ENCODE measurements around the gene WWOX. TPM values are rescaled to one million over a fixed set of nuclear protein-coding genes. Genes with fewer than 3 reads are reported as not detected.

The WWOX gene
- total and polyA plus RNA-seq, 2 donors = 15.3 to 28.4 TPM

DNA sequence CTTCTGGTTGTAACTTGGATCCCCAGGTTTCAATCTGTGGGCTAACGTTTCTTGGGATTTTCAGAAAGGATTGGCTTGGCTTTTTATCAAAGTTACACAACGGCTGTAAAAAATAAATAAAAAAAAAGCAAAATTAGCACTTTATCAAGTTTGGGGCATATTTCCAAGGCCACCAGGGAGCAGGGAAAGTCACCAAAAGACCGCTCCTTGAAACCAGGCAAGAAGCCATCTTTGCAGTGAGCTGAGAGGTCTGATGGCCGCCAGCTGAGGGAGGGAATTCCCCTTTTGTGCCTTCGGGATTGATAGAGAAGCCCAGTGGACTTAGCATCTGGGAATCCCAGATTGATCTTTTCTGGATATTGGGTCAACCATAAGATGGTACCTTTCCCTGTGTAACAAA is 192.2 kb downstream of the WWOX start:
- DNase-seq (ENCODE audit: extremely low spot score) = no peak
- Histone ChIP-seq H3K4me1 (ENCODE audit: insufficient read depth) (no peaks in the 10 kb centered on the region), H3K4me3 (ENCODE audit: low read depth, low read length) (no peak overlapping the region), H3K27ac (ENCODE audit: low read depth) (no peak overlapping the region), H3K36me3 (ENCODE audit: insufficient read depth) (no peaks in the 10 kb centered on the region)
- WGBS = 59% methylated on average over 5 of the region's 5 CpGs

DNA sequence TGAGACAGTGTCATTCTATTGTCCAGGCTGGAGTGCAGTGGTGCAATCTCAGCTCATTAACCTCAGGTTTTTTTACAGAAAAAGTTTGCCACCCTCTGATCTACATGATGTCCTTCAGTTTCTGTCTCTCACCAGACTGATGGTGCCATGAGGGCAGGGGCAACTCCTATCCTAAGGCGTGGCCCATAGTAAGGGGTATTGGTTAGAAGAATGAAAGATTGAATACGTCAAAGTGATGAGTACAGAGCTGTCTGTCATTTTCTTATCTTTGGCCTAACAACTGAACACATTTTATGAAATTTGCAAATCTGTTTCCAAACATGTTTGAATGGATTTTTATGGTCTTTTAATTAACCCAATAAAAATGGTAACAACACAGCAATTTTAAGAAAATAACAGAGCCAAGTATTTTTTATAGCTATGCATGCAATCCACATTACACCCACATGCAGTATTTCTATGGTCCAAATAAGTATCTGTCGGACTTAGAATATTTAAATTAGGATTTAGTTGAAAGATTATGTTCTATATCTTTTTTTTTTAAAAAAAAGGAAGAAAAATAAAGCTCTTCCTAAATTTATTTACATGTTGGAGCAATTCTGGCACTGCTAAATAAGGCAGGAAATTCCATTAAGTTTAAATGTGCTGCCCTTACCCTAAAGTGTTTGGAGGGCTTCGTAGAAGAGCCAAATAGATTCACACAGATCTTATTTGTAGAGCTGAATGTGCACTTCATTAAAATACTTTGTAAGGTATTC is 192.8 kb downstream of the WWOX start:
- Histone ChIP-seq H3K27ac (ENCODE audit: low read depth) (no peak overlapping the region), H3K4me1 (ENCODE audit: insufficient read depth) (no peaks in the 10 kb centered on the region), H3K4me3 (ENCODE audit: low read depth, low read length) (no peak overlapping the region), H3K36me3 (ENCODE audit: insufficient read depth) (no peaks in the 10 kb centered on the region)
- no peak for DNase-seq (ENCODE audit: extremely low spot score)
- 52% methylated on average over 4 of the region's 4 CpGs for WGBS

DNA sequence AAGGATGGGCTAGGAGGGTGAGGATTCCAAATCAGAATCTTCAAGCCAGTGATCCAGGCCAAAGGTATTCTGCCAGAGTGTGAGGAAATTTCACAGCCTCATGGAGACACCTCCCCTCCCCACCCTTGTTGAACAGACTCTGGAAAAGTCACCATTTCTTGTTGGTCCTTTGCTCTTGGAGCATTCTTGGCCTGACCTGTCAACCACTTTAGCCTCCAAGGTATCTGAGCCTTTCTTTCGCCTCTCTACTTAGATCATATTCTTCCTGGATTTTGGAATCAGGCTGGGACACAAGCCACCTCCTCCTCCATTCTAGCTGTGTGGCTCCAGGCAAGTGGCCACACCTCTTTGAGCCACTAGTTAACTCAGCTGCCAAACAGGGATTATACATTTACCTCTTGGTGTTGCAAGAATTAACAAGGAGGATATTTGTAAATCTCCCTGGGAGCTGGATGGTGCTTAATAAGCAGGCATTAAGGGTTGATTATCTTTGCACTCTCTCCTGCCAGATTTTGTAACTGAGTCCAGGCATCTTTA is 193.5 kb downstream of the WWOX start:
- no peak for DNase-seq (ENCODE audit: extremely low spot score)
- 77% methylated on average over 1 of the region's 1 CpG for WGBS
- Histone ChIP-seq H3K27ac (ENCODE audit: low read depth) (no peak overlapping the region), H3K4me3 (ENCODE audit: low read depth, low read length) (no peak overlapping the region), H3K36me3 (ENCODE audit: insufficient read depth) (no peaks in the 10 kb centered on the region), H3K4me1 (ENCODE audit: insufficient read depth) (no peaks in the 10 kb centered on the region)

DNA sequence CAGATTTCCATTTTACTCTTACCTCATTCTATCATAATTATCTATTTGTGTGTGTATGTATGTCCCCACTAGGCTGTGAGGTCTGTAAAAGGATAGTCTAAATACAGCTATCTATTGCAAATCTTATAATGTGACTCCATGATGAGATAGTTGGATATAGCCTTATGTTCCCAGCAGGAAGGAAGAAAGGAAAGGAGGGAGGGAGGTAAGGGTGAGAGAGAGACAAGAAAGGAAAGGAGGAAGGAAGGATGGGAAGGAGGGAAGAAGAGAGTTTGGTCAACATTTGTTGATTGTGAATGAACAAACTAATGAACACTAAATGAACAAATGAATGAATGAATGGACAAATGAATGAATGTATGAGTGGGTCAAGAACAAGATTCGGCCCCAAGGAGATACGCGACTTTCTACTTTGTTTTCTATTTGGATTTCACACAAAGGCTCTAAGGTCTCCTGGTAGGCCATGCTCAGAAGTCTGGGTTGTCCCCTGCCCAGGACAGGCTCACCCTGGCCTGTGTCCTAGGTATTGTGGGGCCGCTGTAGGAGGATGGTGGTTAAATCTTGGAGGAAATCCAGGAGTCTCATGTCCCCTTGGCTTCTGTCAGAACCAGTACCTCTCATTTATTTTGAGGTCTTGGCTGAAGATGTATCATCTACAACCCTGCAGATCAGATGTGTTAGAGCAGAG is 195.2 kb downstream of the WWOX start:
- H3K36me3 ChIP-seq (ENCODE audit: insufficient read depth) = no peaks in the 10 kb centered on the region

DNA sequence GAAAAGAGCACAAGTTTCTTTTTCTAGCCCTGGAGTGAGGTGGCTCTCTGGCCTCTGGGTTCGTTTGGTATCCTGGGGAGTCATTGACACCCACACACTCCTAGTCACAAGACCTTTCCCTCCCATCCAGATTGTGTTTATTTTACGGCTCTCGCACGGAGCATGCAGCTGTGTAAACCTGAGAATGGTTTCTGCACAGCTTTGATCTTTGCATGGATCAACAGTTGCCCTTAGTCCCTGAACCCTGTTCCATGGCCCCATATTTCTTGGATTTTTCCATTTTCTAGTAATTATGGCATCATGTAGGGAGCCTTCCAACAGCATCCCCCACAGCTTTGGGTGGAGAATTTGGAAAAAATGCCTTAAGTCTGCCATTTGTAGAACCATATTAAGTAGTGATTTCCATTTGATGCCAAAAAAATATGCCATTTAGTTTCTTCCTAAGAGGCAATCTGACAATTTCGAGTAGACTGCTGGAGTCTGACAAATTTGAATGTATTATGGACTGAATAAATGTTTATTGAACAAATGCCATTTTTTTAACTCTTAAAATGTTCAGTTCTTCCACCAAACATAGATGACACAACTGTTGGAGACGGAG is 197.7 kb downstream of the WWOX start:
- no peak overlapping the region for H3K4me3 ChIP-seq (ENCODE audit: low read depth, low read length)
- 55% methylated on average over 6 of the region's 6 CpGs for WGBS
- H3K4me1 ChIP-seq (ENCODE audit: insufficient read depth) = no peaks in the 10 kb centered on the region
- H3K36me3 ChIP-seq (ENCODE audit: insufficient read depth) = no peaks in the 10 kb centered on the region
- H3K27ac ChIP-seq (ENCODE audit: low read depth) = no peak overlapping the region
- no peak for DNase-seq (ENCODE audit: extremely low spot score)

More for the DNA sequence above, 195.2 kb downstream of the WWOX start:
- Histone ChIP-seq H3K4me1 (ENCODE audit: insufficient read depth) (no peaks in the 10 kb centered on the region), H3K4me3 (ENCODE audit: low read depth, low read length) (no peak overlapping the region), H3K27ac (ENCODE audit: low read depth) (no peak overlapping the region)
- DNase-seq (ENCODE audit: extremely low spot score) = no peak
- WGBS = 96% methylated on average over 4 of the region's 4 CpGs

DNA sequence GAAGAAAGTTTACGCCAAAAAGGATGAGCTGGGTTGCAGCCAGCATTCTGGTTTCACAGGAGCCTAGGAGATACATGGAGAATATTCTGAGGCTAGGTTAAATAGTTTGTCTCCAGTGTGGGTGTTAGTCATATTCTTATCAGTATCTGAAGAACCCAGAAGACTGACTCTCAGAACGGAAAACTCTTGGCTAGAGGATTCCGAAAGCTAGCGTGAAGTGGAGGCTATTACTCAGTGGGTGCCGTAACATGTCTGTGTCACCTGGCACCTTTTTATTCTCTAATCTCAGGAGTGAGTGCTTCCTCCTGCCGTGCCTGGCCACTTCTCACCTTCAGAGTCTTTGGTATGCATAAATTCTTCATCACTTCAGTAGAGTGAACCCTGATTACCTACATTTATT is 199.5 kb downstream of the WWOX start:
- H3K36me3 ChIP-seq (ENCODE audit: insufficient read depth) = no peaks in the 10 kb centered on the region
- H3K4me3 ChIP-seq (ENCODE audit: low read depth, low read length) = no peak overlapping the region
- no peak for DNase-seq (ENCODE audit: extremely low spot score)
- H3K27ac ChIP-seq (ENCODE audit: low read depth) = no peak overlapping the region
- H3K4me1 ChIP-seq (ENCODE audit: insufficient read depth) = no peaks in the 10 kb centered on the region
- WGBS = 77% methylated on average over 6 of the region's 6 CpGs

DNA sequence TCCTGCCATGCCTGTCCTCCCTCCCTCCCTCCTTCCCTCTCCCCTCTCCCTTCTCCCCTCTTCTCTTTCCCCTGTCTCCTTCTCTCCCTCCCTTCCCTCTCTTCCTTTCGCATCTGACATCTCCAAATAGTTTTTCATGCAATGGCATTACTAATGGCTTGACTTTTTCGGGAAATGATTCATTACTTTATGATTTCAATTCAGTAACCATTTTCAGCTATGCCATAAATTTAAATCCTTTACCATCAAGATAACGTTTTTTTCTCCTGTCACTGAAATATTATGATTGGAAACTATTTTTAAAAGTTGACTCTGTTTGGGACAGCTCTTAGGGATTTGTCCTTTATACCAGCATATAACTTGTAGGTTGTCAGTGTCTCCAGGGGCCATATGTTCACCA is 201.0 kb downstream of the WWOX start:
- no peak overlapping the region for H3K27ac ChIP-seq (ENCODE audit: low read depth)

DNA sequence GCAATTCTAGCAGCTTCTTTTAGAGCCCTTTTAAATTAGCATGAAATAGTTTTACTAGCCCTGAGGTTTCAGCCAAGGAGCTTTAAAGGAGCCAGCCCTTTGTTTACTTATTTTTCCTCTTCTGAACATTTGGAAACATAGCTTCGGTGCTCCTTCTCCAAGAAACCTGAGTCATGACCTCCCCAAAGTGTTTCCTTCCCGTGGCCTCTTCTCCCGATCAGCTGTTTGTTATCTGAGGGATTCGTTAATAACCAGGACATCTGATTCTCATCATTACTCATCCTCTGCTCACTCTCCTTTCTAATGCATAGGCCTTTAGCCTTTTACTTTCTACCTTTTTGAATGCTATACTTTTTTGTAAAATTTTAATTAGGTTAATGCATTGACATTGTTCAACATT is 204.5 kb downstream of the WWOX start:
- Histone ChIP-seq H3K27ac (ENCODE audit: low read depth) (no peak overlapping the region), H3K4me1 (ENCODE audit: insufficient read depth) (no peaks in the 10 kb centered on the region), H3K36me3 (ENCODE audit: insufficient read depth) (no peaks in the 10 kb centered on the region), H3K4me3 (ENCODE audit: low read depth, low read length) (no peak overlapping the region)
- 36% methylated on average over 4 of the region's 4 CpGs for WGBS
- DNase-seq (ENCODE audit: extremely low spot score) = no peak

More for the DNA sequence above, 201.0 kb downstream of the WWOX start:
- WGBS = 57% methylated on average over 3 of the region's 3 CpGs
- no peaks in the 10 kb centered on the region for H3K4me1 ChIP-seq (ENCODE audit: insufficient read depth)
- no peak for DNase-seq (ENCODE audit: extremely low spot score)
- no peak overlapping the region for H3K4me3 ChIP-seq (ENCODE audit: low read depth, low read length)
- H3K36me3 ChIP-seq (ENCODE audit: insufficient read depth) = no peaks in the 10 kb centered on the region

DNA sequence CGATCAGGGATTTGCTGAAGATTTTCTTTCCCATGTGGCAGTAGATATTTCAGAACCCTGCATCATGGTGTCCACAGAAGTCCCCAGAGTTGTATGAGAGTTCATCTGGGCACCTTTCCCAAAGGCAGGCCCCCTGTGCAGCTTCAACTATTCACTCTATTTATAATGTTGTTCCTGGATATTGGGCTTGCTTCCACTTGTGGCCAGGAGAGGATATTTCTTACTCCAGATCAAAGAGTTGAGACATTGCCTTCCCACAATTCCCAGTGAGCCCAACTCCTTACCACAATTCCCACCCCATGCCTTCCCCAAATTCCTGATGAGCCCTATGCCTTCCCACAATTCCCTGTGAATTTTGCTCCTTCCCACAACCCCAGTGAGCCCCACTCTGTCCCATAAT is 206.9 kb downstream of the WWOX start:
- Histone ChIP-seq H3K4me1 (ENCODE audit: insufficient read depth) (no peaks in the 10 kb centered on the region), H3K36me3 (ENCODE audit: insufficient read depth) (no peaks in the 10 kb centered on the region), H3K4me3 (ENCODE audit: low read depth, low read length) (no peak overlapping the region), H3K27ac (ENCODE audit: low read depth) (no peak overlapping the region)
- no peak for DNase-seq (ENCODE audit: extremely low spot score)
- WGBS = 98% methylated on average over 1 of the region's 1 CpG

DNA sequence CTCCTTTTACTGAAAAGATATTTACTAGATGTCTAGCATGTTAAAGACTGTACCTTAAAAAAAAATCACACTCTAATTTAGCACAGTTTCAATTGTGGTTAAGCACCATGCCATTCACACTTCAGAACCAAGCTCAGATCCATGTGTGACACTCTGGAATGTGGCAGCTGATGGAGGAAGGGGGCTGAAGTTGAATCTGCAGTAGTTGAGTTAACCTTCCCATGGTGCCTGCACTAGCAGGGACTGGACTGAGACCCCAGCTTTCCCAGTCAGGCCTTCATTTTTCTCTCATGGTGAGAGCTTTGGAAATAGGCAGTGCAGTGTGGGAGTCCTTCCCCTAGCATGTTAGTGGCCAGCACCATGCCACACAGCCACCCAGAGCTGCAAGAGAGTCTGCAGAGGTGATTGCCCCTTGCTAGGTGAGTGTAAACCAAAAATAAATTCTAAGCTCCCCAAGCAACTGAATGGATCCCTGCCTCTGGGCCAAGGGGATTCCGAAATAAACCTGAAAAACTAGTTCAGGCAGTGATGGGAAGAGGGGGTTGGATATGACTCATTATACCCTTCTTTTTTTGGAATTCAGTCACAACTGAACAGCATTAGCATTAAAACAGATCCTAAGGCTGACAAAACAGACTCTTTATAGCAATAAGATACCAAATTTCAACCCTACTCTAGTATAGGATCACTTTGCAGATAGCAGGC is 208.5 kb downstream of the WWOX start:
- H3K27ac ChIP-seq (ENCODE audit: low read depth) = no peak overlapping the region
- H3K36me3 ChIP-seq (ENCODE audit: insufficient read depth) = no peaks in the 10 kb centered on the region
- H3K4me1 ChIP-seq (ENCODE audit: insufficient read depth) = no peaks in the 10 kb centered on the region
- no peak overlapping the region for H3K4me3 ChIP-seq (ENCODE audit: low read depth, low read length)
- no peak for DNase-seq (ENCODE audit: extremely low spot score)
- 88% methylated on average over 1 of the region's 1 CpG for whole genome bisulfite sequencing

DNA sequence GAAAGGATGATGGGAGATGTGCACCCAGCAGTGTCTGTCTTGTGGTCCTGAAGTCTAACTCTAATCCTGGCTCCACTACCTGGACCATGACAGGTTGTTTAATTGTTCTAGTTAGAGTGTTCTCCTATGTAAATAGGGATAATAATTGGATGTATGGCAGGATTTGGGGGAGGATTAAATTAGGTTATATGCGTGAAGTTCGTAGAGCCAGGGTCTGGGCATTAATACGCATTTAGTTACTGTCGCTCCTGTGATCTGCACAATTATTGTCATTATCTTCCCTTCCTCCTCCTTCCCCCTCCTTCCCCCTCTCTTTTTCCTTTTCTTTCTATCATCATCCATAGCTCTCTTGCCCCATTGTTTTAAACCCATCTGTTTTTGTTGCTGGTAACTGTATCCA is 210.3 kb downstream of the WWOX start:
- Histone ChIP-seq H3K36me3 (ENCODE audit: insufficient read depth) (no peaks in the 10 kb centered on the region), H3K27ac (ENCODE audit: low read depth) (no peak overlapping the region), H3K4me1 (ENCODE audit: insufficient read depth) (no peaks in the 10 kb centered on the region), H3K4me3 (ENCODE audit: low read depth, low read length) (no peak overlapping the region)
- WGBS = 98% methylated on average over 4 of the region's 4 CpGs
- DNase-seq (ENCODE audit: extremely low spot score) = no peak

DNA sequence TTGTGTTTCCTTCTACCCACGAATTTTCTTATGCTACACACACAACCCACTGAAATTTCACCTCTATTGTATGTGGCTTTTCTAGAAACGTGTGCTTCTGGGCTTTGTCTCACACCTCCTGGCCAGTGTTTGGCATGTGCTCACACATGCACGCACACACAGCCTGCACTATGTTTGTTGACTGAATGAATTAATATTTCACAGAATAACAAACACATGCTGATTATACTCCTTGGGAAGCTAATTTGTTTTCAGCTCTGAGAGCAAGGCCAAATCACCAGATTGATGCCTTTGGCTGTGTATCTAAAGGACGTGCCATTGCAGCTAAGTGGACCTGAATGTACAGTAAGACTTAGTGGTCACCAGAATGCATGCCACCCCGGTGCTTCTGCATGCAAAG is 210.7 kb downstream of the WWOX start:
- 84% methylated on average over 5 of the region's 5 CpGs for WGBS
- no peak for DNase-seq (ENCODE audit: extremely low spot score)
- no peak overlapping the region for H3K4me3 ChIP-seq (ENCODE audit: low read depth, low read length)
- H3K27ac ChIP-seq (ENCODE audit: low read depth) = no peak overlapping the region
- H3K4me1 ChIP-seq (ENCODE audit: insufficient read depth) = no peaks in the 10 kb centered on the region
- no peaks in the 10 kb centered on the region for H3K36me3 ChIP-seq (ENCODE audit: insufficient read depth)

DNA sequence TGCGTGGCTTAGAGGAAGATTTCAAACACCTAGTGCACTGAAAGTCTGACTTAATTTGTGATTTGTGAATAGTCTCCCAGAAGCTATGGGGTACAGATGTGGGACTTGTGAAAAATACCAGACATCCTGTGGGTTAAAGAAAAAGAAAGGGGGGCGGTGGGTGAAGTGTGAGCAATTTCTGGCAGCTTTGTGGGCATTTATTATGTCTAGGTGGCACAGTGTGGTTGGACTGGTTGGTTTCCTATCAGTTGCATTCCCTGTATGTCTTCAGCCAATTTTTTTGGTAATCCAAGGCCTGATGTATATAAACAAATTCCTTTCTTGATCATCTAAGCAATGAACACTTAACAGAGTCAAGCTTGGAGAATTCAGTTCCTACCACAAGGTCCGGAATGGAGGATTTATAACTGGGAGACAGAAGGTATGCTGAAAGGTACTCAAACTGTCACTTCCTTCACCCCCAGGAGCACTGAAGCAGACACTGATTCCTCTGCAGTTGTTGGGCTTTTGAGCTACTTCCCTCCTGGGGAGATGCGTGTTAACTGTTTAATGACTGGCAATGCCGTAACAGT is 211.6 kb downstream of the WWOX start:
- Histone ChIP-seq H3K4me1 (ENCODE audit: insufficient read depth) (no peaks in the 10 kb centered on the region), H3K27ac (ENCODE audit: low read depth) (no peak overlapping the region), H3K36me3 (ENCODE audit: insufficient read depth) (no peaks in the 10 kb centered on the region), H3K4me3 (ENCODE audit: low read depth, low read length) (no peak overlapping the region)
- WGBS = 55% methylated on average over 5 of the region's 5 CpGs
- DNase-seq (ENCODE audit: extremely low spot score) = no peak

All from urinary bladder (tissue), 4 donors.